GM18507 (cell line): ENCODE data around the gene LPIN1.
"Not testable (repeated sequence)": the region's sequence is repeated elsewhere in the genome, so short reads cannot be mapped to it uniquely, and the experiment has no call there.

Experiments
- DNase-seq: peaks from one replicate; pipeline ENCODE4 v3.0.0; 2011; ENCODE audit warnings: low read depth; ENCODE audit not compliant: insufficient read length; ENCODE audit errors: extremely low spot score
- FAIRE-seq: peaks from 2 replicates; lab custom pipeline; 2011; peaks lifted over from hg19 to GRCh38; lab: Jason Lieb, UNC

The LPIN1 gene

DNA sequence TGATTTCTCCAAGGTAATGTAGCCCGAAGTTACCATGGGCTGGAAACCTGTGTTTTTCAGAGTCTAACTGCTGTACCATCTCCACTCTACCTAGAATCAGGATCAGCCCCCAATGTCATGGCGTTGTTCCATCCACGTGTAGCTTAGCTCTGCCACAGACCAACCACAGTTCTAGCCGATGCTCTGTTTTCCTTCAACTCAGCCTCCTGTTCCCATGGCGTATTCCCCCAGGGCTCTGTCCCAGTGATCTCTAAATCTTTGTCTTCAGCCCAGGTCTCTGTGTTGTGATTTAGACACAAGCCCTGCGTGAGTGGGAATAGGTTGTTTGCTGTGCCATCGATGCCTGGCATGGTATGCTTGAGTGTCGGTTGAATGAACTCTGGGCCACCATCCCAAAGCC, 53.4 kb downstream of the LPIN1 start:
- DNase-seq (no peak), FAIRE-seq (no peak)

DNA sequence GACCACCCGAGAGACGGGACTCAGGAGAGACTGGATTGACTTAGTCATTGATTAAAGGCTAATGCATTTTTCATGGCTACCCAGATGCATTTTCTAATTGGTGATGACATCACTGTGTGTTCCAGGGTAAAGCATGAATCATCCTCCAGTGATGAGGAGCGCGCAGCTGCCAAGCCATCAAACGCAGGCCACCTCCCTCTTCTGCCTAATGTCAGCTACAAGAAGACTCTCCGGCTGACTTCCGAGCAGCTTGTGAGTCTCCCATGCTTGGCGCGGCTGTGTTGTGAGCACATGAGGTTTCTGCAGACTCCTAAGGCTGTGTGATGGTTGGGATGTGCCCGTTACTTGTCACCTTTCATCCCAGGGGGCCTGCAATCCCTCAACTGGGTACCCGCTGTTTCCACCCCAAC, 56.4 kb downstream of the LPIN1 start:
- FAIRE-seq (no peak), DNase-seq (no peak)

DNA sequence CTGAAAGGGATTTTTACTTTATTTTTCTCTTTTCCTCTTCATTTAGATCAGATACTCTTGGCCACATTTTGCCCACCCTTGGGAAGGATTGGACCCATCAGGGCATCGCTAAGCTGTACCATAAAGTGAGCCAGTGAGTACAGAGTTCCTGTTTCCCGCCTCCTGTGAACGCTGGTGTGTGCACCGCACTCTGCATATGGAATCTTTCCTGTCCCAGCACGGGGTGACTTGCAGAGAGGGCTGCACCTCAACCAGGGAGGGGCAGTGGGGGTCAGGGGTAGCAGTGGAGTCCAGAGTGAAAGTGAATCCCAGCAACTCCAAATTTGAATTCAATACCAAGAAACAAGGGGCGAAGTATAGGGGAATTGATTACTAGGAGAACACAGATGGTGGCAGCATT, 58.6 kb downstream of the LPIN1 start:
- no peak for FAIRE-seq

DNA sequence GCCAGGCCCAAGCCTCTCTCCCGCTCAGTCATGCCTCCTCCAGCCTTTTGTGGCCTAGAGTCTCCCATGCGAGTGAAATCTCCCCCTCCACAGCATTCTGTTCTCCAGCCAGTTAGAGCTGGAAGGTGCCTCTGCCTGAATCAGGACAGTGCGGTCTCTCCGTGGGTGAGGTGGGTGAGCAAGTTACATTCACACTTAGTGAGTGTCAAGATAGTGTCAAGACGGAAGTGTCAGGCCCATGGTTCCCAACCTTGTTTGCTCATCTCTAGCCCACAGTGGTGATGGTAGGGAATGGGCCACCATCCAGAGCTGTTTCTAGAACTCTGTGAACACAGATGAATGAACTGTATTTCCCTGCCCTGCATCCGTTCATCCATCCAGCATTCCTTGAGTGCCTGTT, 59.5 kb downstream of the LPIN1 start:
- no peak for DNase-seq
- no peak for FAIRE-seq

More for the DNA sequence above, 58.6 kb downstream of the LPIN1 start:
- no peak for DNase-seq

DNA sequence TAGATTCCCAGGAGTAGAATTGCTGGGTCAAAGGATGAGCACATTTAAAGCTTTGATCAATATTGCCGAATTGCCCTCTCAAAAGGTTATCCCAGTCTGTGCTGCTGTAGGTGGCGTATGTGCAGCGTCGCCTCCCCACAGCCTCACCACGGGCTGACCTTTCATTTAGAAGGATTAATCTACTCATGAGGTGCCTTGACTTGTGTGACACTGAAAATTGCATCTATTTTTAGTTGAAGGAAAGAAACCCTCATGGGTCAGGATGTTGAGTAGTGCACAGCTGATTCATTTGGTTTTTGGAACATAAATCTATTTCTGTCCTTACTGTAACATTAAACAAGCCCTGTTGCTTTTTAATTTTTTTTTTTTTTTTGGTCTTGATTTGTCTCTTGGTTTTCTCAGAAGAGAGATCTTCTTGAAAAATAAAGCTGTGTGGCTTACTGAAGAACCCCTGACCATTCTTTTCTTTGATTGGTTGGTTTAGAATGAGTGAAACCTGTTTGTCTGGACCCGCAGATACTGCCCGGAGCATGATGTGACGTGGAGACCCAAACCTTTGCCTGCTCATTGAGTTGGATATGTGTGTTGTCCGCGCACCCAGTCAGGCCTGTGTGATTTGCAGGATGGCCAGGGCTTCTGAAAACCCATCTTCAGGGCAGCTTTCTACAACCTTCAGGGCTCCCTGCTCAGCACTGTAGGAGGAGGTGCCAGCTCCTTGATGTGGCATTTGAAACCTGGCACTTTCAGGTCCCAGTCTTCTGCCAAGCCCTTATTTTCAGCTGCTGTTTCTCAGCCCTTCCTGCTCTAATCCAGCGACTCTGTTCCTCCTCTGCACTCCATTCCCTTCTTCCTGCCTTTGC, 61.0 kb downstream of the LPIN1 start:
- no peak for DNase-seq
- no peak for FAIRE-seq

DNA sequence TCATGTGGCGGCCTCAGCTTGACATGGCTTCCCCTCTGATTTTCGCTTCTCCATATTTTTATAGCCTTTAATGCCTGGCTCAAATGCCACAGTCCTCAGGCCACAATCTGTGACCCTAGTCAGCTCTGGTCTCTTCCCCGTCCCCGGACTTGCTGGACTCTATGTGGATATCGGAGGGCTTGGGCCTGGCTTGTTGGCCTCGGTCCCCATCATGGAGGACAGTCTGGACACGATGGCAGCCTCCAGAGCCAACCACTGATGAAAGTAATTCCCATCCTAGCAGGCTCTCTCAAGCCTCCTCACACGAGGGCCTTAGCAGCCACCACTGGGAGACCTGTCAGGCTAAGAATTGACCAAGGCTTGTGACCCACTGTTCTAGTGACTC, 61.6 kb downstream of the LPIN1 start:
- FAIRE-seq (no peak), DNase-seq (no peak)

DNA sequence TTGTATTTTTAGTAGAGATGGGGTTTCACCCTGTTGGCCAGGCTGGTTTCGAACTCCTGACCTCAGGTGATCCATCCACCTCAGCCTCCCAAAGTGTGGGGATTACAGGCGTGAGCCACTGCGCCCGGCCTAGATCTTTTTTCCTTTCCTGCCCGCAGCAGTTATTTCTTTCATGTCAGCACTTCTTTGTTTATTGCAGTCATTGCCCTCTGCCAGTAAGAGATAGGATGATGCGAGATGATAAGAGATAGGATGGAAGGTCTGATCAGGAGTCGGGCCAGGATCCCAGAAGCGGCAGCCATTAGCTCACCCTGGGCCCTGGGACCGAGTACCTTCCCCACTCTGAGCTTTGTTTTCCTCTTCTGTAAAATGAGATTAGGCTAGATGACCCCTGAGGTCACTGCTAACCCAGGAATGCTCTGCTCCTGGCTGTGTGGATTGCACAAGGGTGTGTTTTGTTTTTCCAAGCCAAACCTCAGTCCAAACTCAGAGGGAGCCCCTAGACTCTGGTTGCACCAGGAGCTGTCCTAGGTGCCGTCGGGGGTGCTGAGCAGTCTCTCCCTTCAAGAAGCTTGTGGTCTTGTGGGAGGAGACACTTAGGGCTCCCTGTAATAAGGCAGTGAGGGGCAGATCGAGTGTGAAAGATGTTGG, 63.3 kb downstream of the LPIN1 start:
- FAIRE-seq: no peak

DNA sequence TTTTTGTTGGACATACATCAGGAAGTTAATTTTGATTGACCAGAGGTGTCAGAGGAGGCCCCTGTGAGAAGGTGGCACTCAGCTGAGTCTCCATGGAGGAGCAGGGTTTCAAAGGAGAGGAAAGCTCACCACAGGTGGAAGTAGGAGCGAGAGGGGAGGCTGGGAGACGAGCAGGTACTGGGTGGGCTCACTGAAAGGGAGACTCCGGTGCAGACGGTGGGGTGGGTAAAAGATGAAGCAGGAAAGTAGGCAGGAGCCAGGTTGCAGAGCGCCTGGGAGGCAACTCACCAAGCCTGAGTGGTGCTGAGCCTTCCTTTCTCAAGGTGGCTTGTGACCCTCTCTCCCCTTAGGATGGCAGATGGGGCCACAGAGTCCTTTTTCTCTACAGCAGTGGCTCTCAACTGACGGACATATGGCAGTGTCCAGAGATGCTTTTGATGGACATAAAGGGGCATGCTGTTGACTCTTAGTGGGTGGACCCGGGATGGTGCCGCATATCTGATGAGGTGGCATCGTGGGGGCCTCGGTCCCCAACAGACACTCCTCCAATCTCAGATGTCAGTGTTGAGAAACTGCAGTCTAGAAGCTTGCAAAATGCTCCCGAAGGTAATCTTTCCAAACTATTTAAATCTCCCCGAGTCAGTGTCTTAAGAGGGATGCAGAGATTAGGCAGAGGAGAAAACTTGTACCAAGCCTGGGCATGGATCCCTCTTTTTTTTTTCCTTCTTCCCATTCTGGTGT, 64.0 kb downstream of the LPIN1 start:
- no peak for DNase-seq
- FAIRE-seq: no peak

More for the DNA sequence above, 63.3 kb downstream of the LPIN1 start:
- DNase-seq: no peak

DNA sequence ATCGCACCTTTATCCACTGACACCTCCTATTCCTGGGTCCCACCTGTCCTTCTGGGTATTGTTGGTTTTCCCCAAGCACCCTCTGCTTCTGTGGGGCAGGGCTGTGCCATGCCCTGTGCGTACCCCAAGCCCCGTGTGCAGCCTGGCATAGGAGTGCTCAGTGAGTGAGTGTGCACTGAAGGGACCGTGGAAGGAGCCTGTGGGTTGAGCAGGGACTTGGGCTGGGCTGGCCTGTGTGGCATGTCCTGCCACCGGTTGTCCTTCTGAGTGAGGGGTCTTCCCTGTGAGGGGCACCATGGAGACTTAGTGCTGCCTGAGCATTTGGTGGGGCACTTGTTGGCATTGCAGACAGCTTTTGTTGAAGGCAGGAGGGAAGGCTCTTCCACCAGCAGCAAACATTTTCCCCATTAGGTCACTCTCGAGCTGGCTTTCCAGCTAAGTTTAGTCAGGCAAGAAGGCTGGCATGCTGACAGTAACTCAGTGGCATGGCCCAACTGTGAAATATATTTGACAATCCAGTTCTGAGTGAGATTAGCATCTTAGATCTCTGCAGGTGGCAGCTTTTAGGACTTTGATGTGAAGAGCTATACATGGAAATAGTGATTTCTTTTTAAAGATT, 64.7 kb downstream of the LPIN1 start:
- DNase-seq: no peak
- FAIRE-seq: no peak

DNA sequence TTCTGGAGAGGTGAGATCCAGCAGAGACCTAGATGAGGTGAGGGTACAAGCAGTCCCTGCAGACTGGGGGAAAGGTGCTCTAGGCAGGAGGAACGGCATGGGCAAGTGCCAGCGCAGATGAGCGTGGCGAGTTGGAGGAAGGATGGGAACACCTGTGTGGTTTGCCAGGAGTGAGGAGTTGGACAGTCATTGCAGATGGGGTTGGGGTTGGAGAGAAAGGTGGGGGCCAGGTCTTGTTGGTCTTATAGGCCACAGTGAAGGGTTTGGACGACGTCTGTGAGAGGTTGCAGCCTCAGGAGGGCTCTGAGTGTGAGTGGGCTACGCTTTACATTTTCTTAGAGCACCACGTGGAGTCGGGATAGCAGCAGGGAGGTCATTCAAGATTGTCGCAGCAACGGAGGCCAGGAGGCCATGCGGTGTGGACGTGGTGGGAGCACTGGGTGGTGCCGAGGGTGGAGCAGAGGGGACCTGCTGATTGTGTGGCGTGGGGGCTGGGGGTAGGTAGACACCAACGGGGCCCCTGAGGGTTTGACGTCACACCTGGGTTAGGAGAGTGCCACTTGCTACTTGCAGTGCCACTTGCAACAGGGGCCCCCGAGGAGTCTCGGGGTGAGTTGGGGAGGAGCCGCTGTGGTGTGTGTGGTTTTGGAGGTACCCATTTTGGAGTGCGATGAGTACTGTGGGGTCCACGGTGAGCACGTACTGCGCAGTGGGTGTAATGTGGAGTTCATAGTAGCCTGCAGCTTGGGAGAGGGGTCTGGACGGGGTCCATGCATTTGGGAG, 66.2 kb downstream of the LPIN1 start:
- DNase-seq: no peak
- no peak for FAIRE-seq

DNA sequence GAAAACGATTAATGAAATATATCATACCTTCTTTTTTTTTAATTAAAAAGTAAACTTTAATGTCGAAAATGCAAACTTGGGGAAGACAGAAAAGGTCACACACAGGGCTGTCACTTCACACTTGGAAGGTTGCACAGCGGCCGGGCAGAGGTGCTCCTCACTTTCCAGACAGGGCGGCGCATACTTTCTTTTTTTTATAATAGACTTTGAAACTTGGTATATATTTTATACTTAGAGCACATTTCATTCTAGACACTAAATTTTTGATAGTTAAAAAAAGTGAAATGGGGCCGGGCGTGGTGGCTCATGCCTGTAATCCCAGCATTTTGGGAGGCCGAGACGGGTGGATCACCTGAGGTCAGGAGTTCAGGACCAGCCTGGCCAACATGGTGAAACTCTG, 66.9 kb downstream of the LPIN1 start:
- not testable (repeated sequence) for FAIRE-seq

DNA sequence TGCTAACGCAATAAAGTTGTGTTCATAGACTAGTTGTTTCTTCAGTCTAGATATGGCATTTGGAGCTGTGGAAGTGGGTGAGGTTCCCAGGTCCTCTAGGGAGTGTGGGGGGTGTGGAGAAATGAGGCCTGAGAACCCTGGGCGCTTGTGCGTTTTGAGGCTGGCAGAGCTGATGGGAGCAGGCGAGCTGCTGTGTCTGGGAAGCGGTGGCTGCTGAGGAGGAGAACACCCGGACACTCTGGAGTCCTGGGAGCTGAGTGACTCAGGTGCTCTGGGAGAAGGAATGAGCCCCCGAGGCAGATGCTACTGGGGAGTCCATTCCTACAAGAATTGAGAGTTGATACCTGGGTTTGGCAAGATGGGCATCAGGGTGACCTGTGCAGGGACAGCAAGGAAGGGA, 67.5 kb downstream of the LPIN1 start:
- FAIRE-seq (no peak), DNase-seq (no peak)

More for the DNA sequence above, 66.9 kb downstream of the LPIN1 start:
- DNase-seq: not testable (repeated sequence)

DNA sequence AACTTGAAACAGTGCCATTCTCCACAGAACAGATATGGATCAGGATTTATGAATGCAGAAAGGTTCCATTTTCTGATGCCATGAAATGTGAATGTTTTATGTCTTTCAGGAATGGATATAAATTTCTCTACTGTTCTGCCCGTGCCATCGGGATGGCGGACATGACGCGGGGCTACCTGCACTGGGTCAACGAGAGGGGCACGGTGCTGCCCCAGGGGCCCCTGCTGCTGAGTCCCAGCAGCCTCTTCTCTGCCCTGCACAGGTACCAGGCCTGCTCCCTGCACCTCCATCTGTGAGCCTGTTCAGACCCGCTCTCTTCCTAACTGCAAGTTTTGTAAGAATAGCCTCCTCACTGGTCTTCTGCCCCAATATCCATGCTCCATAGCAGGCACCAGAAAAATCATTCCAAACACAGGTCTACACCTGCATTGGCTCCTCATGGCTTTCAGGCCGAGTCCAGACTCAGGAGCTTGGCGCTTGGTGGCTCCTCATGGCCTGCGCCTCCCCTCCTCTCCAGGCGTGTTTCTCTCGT, 68.6 kb downstream of the LPIN1 start:
- no peak for FAIRE-seq

DNA sequence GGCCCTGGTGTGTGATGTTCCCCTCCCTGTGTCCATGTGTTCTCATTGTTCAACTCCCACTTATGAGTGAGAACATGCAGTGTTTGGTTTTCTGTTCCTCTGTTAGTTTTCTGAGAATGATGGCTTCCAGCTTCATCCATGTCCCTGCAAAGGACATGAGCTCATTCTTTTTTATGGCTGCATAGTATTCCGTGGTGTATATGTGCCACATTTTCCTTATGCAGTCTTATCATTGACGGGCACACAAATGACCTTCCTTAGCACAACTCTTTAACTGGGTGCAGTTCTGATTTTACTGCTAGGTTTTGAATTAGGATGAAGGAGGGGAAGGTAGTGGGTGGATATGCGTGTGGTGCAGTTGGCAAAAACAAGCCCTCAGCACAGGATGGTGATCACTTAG, 70.5 kb downstream of the LPIN1 start:
- FAIRE-seq, DNase-seq: not testable (repeated sequence)

More for the DNA sequence above, 68.6 kb downstream of the LPIN1 start:
- no peak for DNase-seq

DNA sequence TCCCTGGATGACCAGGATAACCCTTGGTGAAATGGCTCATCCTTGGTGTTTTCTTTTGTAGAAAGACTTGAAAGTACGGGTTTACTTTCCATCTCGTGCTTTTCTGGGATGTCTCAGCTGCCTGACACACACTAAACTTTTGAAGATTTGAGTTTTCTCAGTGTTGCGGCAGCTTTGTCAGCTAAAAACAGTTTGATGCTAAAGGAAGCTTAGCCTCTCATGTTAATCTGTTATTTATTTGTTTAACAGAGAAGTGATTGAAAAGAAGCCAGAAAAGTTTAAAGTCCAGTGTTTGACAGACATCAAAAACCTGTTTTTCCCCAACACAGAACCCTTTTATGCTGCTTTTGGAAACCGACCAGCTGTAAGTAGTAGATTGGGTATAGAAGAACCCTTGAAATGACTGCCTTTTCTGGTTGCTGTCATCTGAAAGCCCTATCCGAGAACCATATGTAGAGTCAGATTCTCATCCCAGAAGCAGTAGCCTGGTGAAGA, 72.8 kb downstream of the LPIN1 start:
- no peak for DNase-seq
- FAIRE-seq: no peak

DNA sequence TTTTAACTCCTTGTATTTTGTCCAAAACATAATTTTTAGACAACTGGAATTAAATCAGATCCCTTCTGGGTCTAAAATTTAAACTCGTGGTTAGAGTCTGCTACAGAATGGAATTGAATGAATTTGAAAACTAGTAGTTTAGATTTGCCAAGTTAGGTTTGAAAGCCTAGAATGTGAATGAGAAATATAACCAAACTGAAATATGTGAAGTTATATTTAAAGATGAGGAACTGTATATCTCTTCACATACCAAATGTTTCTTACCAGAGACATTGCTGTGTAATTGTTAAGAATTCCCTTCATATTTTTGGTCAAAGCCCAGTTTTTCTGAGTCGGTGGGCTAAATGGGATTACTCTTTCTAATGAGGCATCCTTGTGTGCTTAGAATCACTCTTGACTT, 74.2 kb downstream of the LPIN1 start:
- DNase-seq (no peak), FAIRE-seq (no peak)

DNA sequence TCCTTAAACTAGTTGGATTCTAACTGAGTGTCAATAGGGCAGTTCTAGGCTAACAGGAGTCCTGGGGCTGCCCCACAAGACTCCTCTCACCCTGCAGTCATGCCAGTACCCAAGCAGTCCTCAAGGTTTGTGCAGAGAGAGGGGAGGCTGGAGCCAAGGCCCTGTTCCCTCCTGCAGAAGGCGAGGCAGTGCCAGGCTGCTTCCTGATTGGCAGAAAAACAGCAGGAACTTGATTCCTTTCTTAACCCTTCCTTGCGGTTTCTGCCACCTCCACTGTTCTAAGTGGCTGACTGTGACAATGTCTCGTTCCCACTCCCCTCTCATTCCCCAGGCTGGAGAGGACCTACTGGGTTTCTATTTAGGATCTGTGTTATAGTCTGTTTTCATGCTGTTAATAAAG, 75.3 kb downstream of the LPIN1 start:
- no peak for FAIRE-seq

DNA sequence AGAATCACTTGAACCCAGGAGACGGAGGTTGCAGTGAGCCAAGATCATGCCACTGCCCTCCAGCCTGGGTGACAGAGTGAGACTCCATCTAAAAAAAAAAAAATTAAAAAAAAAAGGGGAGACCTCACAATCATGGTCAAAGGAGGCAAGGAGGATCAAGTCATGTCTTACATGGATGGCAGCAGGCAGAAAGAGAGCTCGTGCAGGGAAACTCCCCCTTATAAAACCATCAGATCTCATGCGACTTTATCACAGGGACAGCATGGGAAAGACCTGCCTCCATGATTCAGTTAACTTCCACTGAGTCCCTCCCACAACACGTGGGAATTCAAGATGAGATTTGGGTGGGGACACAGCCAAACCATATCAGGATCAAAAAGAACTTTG, 75.9 kb downstream of the LPIN1 start:
- DNase-seq, FAIRE-seq: not testable (repeated sequence)

More for the DNA sequence above, 75.3 kb downstream of the LPIN1 start:
- DNase-seq: no peak
